GM12892 (cell line): ENCODE measurements around the gene TRIM74.
"Not testable (repeated sequence)": the region's sequence is repeated elsewhere in the genome, so short reads cannot be mapped to it uniquely, and the experiment has no call there.

Experiments used
- POLR2A ChIP-seq: IDR thresholded peaks from 2 replicates; pipeline ENCODE4 v1.6.1; 2011; ENCODE audit warnings: low read depth, low read length, control low read depth
- POLR2AphosphoS5 ChIP-seq: IDR thresholded peaks from 2 replicates; pipeline ENCODE4 v1.6.1; 2011; ENCODE audit warnings: low read depth, low read length, control low read depth

DNA sequence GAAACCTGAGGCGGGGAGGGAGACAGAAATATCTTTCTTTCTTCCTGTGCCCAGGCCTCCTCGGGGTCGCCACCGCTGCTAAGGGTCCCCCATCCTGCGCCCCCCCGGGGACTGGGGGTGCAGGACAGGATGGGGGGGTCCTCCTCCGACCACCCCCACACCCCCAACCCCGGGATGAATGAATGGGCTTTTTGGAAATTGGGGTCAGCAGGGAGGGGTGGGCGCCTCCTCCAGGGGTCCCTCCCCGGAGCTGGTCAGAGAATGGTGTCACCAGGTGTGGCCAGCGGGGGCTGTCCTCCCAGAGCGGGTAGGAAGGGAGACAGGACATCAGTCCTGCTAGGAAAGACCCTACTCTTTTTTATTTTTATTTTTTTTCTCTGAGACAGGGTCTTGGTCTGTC, 7.2 kb upstream of the TRIM74 start:
- TF ChIP-seq POLR2AphosphoS5, POLR2A: not testable (repeated sequence)
